GM18870 (cell line): Measurements from ENCODE around the gene SOX6.

Source experiments
- ATAC-seq: cut with Tn5 transposase; IDR thresholded peaks from one replicate; pipeline ENCODE4 v1.9.1; 2021; ENCODE audit warnings: moderate library complexity; ENCODE audit not compliant: unreplicated experiment

SOX6 gene

DNA sequence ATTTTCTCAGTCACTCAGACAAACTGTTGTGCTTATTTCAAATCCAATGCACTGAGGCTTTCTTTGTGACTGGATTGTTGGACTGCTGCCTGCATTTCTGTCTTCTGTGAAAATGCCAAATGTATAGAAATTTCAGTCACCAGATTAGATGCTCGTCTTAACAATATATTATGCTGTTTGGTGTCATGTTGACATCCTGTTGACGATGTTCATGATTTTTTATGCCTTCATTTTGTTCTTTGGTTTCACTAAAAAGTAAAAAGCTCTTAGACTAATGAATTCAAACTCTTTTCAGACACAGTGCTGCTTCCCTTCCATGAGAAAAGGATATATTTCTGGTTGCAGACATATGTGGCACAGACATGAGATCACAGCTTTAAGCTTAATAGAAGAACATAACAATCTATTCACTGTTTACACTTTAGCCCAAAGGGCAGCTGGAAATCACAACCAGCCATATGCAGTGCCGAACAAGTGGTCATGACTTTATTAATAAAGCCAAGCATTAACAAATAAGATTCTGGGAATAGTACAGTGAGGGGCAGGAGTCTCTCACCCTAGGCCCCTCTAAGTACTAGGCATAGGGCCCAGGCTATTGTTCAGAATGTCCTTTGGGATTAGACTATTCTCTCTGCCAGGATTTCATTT is 9.4 kb upstream of the SOX6 start:
- no peak for ATAC-seq

DNA sequence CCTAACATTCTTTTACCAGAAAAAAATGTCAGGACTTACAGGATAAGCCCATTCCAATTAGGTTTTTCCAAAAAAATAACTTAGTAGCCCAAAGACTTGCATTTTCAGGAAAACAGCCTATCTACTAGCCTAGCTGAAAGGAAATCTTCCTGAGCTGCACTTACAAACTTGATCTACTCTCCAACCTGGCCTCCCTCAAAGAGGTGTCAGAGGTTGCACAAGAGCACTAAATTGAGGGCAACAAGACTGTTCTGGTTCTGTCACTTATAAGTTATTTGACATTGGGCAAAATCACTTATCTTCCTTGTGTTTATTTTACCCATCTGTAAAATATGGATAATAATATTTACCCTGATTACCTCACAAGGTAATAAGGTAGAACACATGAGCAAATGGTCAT is 7.9 kb upstream of the SOX6 start:
- no peak for ATAC-seq

- no peak for ATAC-seq
Observed at GRCh38 chr11:16363706-16364105, 7.4 kb upstream of the SOX6 start.

DNA sequence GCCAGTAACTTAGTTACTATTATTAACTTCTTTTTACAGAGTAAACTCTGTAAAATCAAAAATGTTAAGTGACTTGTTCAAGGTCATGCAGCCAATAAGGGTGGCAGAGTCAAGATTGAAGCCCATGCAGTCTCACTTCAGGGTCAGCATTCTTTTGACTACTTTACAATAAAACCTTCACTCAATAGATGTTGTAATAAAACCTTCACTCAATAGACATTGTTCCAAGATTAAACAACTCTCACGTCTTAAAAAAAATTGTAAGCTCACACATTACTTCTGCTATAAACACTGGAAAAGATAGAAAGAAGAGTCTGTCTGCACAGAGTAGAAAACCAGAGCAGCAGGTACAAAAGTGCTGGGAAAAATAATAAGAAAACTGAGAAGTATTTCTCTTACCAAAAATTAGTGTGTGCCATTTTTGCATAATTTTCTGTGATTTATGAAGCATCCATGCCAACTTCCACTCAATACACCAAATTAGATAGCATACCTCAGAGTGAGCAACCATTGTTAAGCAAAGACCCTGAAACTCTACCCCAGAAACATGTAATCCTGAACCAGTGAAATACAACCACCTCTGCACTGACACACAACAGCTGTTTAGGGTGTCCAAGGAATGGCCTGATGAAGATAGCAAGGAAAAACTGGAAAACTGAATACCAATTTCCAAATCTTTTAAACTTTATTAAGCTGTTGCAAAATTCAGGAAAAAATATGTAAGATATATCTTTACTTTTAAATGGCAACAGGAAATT is 4.9 kb upstream of the SOX6 start:
- no peak for ATAC-seq

GRCh38 chr11:16359369-16359768 is 3.0 kb upstream of the SOX6 start:
- no peak for ATAC-seq

DNA sequence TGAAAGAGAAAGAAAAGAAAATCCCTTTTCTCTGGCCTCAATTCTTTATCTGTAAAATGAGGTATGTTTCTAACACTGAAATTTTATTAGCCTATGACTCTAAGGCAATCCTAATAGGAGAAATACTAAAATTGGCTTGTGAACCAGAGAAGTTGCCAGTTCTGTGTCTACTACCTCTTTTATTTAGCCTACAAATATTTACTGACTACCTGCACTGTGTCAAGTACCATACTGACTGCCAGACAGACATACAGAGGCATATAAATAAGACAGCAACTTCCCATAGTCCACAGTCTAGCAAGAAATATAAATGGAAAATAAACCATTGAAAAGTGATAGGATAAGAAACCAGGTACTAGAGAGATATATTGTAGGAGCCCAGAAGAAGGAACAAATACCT is 2.4 kb upstream of the SOX6 start:
- ATAC-seq = no peak

DNA sequence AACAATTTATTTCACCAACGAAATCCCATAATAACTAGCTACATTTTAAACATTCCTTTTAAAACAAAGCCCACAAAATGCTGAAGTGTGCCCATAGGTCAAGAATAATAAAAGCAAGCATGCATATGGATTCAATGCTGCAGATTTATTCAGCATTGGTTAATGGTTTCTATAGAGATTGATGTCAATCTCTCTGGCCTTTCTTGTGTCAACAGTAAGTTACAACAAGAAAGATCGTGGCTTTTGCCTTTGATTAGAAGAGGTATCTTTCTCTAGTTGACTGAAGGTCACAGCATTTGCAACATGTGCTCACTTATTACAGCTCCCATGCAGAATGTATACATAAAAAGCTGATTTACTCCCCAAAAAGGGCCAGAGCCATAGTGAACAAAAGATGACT is 1.4 kb upstream of the SOX6 start:
- ATAC-seq = no peak

GRCh38 chr11:16356761-16357393 is 531 bp upstream of the SOX6 start:
- no peak for ATAC-seq

DNA sequence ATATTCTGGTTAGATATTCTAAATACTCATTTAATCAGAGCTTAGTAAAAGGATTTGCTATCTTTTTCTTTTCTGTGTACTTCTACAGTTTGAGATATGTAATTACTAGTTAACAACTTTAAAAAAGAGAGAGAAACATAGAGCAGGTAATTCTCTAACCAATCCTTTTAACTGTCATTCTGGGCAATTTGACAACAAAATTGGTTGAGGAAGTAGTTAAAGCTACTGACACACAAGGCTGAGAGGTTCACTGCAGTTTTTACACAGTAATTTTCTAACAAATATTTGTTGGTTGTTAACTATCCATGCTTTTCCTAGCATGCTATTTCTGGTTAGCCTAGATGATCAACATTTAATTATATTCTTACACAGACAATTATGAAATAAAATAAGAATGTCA is 3.6 kb downstream of the SOX6 start:
- ATAC-seq = no peak

- no peak for ATAC-seq
Observed at GRCh38 chr11:16350125-16350524, 6.2 kb downstream of the SOX6 start.

DNA sequence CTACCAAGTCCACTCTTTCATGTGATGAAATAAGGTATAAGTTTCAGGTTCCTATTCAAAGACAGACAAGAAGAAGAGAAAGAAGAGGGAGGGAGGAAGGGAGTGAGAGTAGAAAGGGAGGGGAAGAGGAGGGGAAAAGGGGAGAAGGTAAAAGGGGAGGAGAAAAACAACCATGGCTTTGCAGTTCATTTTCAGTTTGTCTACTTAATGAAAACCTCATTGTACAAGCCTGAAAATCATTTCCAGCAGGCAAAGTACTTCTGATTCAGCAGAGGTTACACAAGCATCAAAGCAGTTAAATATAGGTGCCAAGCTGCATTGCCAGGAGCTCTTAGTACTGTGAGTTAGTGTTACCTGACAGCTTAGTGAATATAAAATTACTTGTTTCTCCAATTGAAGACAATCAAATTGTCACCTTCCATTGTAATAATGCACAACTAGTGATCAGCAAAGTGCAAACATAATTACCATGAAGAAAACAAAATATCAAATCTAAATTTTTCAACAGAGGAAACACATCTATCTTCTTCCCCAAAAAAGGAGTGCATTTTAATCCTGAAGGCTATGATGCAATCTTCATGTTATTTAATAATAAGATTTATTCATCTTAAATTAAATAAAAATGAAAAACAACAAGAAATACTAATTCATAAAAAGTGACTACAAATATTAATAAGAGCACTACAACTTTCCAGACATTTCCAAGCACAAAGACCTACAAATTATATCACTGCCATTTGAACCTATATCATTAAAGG is 8.2 kb downstream of the SOX6 start:
- no peak for ATAC-seq

DNA sequence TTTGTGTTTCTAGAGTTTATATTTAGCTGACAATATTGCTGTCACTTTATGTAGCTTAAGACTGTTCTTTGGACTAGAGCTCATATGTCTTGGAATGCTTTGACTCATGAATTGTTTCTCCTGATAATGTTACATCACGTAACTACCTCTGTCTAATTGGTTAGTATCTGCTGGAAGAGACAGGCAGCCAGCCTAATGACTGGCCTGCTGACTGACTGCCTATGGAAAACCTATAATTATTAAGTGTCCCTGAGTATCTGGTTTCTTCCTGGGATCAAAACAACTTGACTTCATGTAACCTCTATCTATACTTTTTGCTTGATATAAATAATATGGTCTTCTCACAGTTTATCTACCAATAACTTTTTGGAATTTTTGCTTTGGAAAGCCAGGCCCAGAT is 9.4 kb downstream of the SOX6 start:
- no peak for ATAC-seq

GRCh38 chr11:16341853-16342252 is 14.5 kb downstream of the SOX6 start:
- no peak for ATAC-seq

DNA sequence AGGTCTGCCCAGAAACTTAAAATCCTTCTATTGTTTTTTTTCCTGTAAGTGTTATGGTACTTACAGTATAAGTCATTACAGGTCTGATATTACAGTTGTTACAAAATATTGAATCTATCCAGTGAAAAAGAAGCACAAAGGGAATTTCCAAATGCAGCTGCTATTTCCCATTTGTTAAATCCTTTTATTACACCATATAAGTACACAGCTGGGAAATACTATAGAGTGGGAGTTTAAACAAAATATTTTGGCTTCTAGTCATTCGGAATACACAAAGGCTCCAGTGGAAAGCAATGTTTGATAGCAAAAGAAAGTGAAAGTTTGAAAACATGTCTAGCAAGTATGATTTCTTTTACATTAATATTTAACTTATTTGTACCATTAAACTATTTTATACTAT is 18.0 kb downstream of the SOX6 start:
- no peak for ATAC-seq

DNA sequence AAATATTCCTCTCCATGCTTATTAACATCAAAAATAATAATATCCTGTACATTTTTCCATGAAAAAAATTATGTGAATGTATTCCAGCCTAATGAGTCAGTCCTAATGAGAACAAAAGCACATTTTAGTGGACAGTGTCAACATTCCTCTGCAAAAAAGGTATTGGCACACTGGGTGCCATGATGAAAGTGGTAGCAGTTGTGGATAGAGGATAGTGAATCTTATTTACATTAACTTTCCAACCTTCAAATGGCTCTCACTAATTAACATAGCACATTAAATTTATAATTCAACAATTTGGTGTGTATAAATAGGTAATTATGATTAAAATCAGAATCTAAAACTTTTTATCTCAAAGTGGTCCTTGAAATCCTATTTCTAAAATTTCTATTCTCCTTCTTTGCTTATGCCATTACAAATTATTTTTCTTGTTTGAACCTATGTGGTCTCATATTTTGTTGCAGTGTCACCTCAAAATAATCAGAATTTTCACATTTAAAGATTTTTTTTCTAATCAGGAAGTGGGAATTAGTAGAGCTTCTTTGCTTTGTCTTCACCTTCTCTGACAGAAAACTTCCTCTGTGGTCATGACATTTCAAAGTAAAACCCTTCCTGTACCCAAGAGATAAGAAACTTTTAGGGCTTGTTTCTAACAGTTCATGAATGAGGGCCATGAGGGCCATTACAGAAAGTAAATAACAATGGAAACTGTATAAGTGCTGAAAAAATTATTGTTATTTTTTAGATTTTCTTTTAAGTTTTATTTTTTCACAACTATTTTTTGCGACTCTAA is 18.7 kb downstream of the SOX6 start:
- no peak for ATAC-seq

DNA sequence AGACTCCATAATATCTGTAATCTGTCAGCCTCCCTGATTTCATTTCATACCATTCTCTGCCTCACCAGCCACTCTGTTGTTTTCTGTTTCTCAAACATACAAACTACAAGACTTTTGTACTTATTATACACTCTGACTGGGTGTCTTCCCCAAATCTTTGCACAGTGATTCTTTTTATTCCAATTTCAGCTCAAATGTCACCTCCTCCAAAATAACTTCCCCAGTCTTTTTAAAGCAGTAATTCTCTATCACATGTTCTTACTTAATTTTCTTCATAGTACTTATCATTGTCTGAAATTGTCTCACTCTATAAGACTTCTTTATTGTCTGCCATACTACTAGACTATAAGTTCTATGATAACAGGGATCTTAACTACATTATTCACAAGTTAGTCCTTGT is 19.6 kb downstream of the SOX6 start:
- ATAC-seq = no peak

DNA sequence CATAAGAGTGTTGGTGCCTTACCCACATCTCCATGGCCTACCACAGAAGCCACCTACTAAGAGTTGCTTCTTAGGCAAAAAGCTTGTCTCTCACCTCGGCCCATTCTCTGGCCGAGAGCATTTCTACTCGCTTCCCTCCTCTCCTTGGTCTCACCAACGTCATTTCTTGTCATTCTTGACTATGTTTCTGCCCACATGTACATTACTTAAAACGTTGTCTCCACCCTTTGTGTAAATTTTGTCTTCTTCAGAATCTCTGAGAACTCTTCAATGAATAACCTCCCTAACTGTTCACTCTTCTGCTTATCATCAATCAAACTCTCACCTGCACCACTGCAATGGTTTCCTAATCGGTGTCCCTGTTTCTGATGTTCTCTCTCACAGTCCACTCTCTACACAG is 20.1 kb downstream of the SOX6 start:
- ATAC-seq = no peak

GRCh38 chr11:16335236-16335962 is 20.9 kb downstream of the SOX6 start:
- no peak for ATAC-seq

- no peak for ATAC-seq
Observed at GRCh38 chr11:16326679-16327297, 29.6 kb downstream of the SOX6 start.

DNA sequence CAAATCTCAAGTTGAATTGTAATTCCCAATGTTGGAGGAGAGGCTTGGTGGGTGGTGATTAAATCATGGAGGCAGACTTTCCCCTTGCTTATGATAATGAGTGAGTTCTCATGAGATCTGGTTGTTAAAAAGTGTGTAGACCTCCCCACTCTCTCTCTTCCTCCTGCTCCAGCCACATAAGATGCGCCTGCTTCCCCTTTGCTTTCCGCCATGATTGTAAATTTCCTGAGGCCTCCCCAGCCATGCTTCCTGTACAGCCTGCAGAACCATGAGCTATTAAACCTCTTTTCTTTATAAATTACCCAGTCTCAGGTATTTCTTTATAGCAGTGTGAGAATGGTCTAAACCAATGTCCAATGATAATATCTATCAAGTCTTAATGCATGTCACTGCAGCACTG is 34.2 kb downstream of the SOX6 start:
- ATAC-seq = no peak
